H1 (cell line): ENCODE measurements around the gene COPS9. TPM values are rescaled to one million over a fixed set of nuclear protein-coding genes. Genes with fewer than 3 reads are reported as not detected.

Experiments
- CHD1 ChIP-seq: IDR thresholded peaks from 2 replicates; pipeline ENCODE4 v1.6.1; 2012; ENCODE audit warnings: low read depth, low read length, improper control_type of control experiment
- EZH2 ChIP-seq: fragments of 200-600 bp; sonication (generic); IDR thresholded peaks from 2 replicates; pipeline ENCODE4 v1.7.1; 2012; ENCODE audit warnings: low read depth, mild to moderate bottlenecking, moderate library complexity, low read length, inconsistent platforms; ENCODE audit not compliant: severe bottlenecking
- SP4 ChIP-seq: IDR thresholded peaks from 2 replicates; pipeline ENCODE4 v1.6.1; 2012; ENCODE audit warnings: low read length, inconsistent platforms
- TEAD4 ChIP-seq: IDR thresholded peaks from 2 replicates; pipeline ENCODE4 v1.6.1; 2012; ENCODE audit warnings: low read depth, low read length, inconsistent platforms, mixed read lengths
- polyA plus RNA-seq, 7 experiments: library from polyadenylated mRNA; depleted of rRNA in 3 of 7; stranded (reverse) in 5 of 7; unstranded in 2 of 7; fragments of >200 nt in 5 of 7; fragments of 200-250 nt in 2 of 7; gene quantifications; 1 replicate in 5 of 7; 2 replicates in 1 of 7; 4 replicates in 1 of 7; pipeline versions ENCODE4 v1.2.1 to v1.2.3, GENCODE V29; 2011 to 2013; ENCODE audit warnings: missing spikeins in 2 of 7, mixed read lengths in 2 of 7
- total RNA-seq: library from RNA; stranded (reverse); fragmentation: NEBNext Ultra II Directional; extraction: Animal tissue kit (Norgen Biotek cat#: 25700); gene quantifications from 2 replicates; pipeline ENCODE4 v1.2.1, GENCODE V29; 2021
- TF ChIP-seq, protein P1 (sequence below): IDR thresholded peaks from 2 replicates; pipeline ENCODE4 v1.6.1; 2012; ENCODE audit warnings: inconsistent platforms
- TF ChIP-seq, protein P2 (sequence below): IDR thresholded peaks from 2 replicates; pipeline ENCODE4 v1.6.1; 2012; ENCODE audit warnings: inconsistent platforms

COPS9 gene
- total and polyA plus RNA-seq, 2 of the 8 experiments (the other 6 are each of a cell fraction or from before 2014, with no cell fraction given): 154 to 234 TPM

DNA sequence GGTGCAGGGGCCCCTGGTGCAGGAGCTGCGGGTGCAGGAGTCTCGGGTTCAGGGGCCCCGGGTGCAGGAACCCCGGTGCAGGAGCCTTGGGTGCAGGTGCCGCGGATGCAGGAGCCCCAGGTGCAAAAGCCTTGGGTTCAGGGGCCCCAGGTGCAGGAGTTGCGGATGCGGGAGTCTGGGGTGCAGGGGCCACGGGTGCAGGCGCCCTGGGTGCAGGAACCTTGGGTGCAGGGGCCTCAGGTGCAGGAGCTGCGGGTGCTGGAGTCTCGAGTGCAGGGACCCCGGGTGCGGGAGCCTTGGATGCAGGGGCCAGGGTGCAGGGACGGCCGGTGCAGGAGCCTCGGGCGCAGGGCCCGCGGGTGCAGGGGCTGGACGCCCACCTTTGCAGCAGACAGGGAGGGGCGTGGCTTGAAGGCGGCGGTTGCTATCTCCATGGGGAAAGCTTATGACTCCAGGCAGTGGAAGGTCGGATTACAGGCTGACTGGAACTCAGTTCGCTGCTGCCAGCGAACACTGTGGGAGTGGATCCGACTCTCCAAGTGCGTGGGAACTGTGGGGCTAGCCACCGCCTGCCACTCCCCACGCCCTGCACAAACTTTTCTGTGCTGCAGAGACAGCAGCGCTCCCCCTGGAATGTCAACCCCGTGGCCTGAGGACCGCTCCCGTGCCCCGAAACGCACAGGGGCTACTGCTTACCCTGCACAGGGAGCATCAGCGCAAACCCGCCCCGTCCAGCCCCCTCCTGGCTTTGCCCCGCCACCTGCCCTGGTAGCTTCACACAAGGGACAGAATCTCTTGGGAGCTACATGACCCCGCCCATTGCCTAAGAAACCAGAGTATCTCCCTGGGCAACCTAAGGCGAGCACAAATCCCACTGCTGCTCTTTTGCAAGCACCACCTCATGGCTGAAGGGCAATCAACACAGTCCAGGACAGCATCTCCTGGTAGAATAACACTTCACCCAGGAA lies 40.3 kb downstream of the COPS9 start (continued):
- TF ChIP-seq, protein P1, sequence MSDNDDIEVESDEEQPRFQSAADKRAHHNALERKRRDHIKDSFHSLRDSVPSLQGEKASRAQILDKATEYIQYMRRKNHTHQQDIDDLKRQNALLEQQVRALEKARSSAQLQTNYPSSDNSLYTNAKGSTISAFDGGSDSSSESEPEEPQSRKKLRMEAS: no peak
- no peak for TF ChIP-seq CHD1
- peak; percentile 62; the same call in 1 of the 2 replicates for TF ChIP-seq TEAD4
- TF ChIP-seq EZH2: no peak
- TF ChIP-seq, protein P2, sequence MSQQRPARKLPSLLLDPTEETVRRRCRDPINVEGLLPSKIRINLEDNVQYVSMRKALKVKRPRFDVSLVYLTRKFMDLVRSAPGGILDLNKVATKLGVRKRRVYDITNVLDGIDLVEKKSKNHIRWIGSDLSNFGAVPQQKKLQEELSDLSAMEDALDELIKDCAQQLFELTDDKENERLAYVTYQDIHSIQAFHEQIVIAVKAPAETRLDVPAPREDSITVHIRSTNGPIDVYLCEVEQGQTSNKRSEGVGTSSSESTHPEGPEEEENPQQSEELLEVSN: peak; percentile 7; the same call in 1 of the 2 replicates
- TF ChIP-seq SP4: no peak
- TF ChIP-seq, all 59 proteins: peak for 3
